NCI-H2196 treated with DMSO at 0.1 percent for 48 hours (cell line): ENCODE data around the gene KIRREL2.
A peak's percentile ranks its signal among the peaks of the same experiment; 100 is the strongest.
"Not testable (repeated sequence)": the region's sequence is repeated elsewhere in the genome, so short reads cannot be mapped to it uniquely, and the experiment has no call there.

Experiments
- DNase-seq: peaks from one replicate; lab custom pipeline; 2025; ENCODE audit not compliant: unreplicated experiment; lab: John Stamatoyannopoulos, UW

Gene KIRREL2

DNA sequence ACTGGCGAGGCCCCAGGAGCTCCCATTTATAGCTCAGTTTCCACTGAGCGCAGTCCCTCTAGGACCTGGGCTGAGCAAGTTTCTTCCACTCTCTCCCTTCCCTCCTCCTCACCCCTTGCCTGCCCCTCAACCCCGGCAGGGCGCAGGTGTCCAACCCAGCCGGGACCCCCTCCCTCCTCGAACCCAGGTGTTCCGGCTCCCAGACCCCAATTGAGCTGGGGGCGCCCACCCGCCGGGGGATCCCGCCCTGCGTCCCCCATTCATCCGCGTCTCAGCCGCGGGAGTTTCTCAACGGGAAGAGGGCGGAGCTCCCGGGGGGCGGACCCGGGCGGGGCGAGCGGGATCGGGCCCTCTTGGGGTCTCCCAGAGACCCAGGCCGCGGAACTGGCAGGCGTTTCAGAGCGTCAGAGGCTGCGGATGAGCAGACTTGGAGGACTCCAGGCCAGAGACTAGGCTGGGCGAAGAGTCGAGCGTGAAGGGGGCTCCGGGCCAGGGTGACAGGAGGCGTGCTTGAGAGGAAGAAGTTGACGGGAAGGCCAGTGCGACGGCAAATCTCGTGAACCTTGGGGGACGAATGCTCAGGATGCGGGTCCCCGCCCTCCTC, at the start of gene KIRREL2:
TSS of gene KIRREL2 (plus strand) at position 366 of the 604 bp plus-strand sequence. CDS start at position 575, 209 bp downstream.
- no peak for DNase-seq

DNA sequence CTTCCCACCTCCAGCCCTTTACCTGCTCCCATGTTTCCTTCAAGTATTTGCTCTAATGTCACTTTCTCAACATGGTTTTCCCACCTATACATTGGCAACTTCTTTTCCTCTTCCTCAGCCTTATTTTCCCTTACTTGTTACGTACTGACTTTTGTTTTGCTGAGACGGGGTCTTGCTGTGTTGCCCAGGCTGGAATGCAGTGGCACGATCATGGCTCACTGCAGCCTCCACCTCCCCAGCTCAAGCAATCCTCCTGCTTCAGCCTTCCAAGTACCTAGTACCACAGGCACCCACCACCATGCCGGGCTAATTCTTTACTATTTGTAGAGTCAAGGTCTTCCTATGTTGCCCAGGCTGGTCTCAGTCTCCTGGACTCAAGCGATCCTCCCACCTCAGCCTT, 49.1 kb upstream of the KIRREL2 start:
- no peak for DNase-seq

DNA sequence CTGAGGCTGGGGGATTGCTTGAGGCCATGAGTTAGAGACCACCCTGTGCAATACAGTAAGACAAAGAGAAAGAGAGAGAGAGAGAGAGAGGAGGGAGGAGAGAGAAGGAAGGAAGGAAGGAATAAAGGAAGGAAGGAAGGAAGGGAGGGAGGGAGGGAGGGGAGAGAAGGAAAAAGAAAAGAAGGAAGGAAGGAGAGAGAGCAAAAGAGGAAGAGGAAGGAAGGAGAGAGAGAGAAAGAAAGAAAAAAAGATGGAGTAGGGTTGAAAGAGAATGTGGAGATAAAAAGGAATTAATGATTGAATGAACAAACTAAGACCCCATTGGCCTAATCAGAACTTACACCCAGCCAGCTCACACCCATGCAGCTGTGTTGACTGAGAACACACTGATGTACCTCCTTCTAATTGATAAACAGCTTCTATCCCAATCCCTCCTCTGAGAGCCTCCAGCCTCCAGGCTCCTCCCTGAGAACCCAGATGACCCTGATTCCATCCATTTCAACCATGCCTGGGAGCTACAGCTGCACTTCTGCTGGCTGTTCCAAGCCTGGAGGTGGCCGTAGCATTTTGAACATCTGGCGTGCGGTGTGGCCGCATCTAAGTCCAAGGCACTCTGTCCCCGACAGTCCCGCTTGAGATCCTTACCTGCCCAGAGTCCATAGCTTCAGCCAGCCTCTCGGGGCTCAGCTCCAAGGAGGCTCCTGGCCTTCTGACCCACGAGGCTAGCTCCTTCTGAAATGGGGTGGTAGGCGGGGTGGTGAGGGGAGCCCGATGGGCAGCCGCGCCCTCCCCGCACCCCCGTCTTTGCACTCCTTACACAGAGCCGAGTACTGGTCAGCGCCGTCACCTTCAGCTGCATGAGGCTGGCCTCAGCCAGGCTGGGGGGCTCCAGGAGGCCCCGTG, 45.1 kb upstream of the KIRREL2 start:
- DNase-seq, result no peak

DNA sequence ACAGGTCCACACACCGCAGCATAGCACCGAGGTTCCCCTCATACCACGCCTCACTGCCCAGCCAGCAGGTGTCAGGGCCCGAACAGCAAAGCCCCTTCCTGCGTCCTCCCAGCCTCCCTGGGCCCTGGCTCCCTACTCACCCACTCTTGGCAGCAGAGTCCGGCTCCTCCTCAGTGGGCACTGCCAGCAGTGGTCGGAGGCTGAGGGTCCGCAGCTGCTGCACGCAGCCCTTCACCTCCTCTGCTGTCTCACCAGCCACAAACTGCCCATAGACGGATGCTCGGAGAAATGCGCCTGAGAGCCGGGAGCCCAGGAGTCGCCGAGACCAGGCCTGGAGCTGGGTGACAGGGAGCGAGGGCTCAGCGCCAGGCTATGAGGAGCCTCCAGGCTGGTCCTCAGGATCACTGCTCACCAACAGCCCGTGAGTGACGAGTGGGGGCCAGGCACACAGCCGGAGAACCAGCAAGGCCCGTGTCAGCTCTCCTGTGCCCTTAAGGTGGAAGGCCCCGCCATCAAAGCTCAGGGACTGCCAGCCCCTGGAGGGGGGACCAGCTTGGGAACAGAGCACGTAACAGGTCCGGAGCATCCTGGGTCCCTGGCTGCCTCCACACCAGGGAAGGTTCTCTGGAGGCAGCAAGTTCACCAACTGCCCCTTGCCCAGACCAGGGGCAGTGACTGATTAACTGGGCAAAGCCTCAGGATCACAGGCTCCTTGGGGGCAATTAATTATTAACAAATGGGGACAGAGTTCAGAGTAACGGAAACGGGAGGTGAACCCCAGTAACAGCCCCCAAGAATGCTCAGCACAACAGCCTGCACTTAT, 44.3 kb upstream of the KIRREL2 start, which contains the start of gene PRODH2:
TSS of gene PRODH2 (minus strand) at position 626 of the 823 bp plus-strand sequence. CDS start at position 586, 40 bp downstream.
- DNase-seq, result no peak

DNA sequence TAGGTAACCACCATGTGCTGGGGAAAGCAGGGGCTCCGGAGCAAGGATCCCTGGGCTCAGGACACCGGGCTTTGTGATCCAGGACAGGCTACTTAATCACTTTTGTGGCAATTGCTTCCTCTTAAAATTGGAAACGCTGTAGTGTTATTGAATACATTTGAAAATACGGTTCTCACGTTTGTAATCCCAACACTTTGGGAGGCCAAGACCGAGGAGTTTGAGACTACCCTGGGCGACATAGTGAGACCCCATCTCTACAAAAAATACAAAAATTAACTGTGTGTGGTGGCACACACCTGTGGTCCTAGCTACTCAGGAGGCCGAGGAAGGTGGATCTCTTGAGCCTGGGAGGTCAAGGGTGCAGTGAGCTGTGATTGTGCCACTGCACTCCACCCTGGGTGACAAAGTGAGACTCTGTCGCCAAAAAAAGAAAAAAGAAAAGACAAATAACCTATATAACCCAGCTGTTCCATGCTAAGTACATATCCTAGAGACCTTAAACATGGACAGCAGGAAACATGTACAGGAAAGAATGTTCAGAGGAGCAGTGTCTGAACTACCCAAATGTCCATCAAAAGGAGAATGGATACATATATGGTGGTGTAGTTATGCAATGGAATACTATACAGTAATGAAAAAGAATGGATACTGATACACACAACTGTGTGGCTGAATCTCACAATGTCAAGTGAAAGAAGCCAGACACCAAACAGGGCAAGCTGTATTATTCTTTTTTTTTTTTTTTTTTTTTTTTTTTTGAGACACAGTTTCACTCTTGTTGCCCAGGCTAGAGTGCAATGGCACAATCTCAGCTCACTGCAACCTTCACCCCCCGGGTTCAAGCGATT, 43.4 kb upstream of the KIRREL2 start:
- no peak for DNase-seq

DNA sequence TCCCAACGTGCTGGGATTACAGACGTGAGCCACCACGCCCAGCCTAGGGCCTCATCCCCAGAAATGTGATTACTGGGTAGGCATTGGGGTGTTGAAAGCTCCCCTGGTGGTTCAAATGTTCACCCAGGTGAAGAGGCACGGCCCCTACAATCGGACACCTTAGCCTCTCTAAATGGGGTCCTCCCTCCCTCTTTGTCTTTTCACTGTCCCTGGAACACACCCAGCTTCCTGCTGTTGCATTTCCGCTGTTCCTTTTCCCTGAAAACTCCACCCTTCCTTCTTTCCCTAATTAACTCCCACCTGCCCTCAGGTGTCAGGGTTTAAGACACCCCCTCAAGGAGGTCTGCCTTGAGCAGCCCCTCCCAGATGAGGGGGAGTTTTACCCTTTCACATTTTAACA, 40.4 kb upstream of the KIRREL2 start:
- DNase-seq, result no peak

DNA sequence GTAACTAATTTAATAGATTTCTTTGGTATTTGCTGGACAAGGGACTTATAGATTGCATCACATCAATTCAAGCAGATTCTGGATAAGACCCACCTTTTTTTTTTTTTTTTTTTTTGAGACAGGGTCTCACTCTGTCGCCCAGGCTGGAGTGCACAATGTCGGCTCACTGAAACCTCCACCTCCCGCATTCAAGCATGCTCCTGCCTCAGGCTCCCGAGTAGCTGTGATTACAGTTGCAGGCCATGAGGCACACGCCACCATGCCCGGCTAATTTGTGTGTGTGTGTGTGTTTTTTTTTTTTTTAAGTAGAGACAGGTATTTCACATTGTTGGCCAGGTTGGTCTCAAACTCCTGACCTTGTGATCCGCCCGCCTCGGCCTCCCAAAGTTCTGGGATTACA, 39.9 kb upstream of the KIRREL2 start:
- no peak for DNase-seq

DNA sequence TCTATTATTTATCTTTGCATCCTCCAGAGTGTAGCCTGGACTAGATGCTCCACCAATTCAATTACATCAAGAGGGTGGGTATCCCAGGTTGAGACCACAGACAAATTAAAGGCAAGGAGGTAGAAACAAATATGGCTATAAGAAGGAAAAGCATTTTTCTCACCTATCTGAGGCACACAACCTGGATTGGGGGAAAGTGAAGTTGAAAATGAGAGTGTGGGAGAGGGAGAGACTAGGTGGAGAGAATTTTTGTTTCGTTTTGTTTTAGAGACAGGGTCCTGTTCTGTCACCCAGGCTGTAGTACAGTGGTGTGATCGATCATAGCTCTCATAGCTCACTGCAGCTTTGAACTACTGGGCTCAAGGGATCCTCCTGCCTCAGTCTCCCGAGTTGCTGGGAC, 38.3 kb upstream of the KIRREL2 start:
- DNase-seq, result no peak

DNA sequence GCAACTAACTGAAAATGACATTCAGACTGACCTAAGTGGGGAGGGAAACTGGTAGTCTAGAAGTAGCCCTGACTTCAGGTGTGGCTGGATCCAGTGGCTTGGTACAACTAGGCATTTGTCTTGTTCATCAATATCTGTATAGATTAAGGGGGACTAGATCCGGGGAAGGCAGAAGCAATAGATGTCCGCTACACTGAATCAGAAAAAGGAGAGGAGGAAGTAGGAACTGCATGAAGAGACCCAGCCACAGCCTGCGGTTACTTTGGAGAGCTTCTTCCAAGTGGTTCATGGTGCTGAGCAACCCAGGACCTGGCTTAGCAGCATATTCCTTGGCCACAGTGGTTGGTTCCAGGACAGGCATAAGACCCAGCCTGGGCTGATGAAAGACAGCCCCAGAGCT, 34.1 kb upstream of the KIRREL2 start:
- no peak for DNase-seq

DNA sequence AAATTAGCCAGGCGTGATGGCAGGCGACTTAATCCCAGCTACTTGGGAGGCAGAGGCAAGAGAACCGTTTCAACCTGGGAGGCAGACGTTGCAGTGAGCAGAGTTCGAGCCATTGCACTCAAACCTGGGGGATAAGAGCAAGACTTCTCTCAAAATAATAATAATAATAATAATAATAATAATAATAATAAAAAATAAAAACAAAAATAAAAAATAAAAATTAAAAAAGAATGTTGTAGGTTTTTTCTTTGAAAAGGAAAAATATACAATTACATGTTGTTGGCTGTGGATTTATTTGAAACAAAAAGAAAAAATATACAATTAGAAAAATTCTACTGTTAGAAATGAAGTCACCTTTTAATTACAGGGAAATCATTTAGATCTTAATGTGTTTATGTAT, 32.6 kb upstream of the KIRREL2 start:
- no peak for DNase-seq

DNA sequence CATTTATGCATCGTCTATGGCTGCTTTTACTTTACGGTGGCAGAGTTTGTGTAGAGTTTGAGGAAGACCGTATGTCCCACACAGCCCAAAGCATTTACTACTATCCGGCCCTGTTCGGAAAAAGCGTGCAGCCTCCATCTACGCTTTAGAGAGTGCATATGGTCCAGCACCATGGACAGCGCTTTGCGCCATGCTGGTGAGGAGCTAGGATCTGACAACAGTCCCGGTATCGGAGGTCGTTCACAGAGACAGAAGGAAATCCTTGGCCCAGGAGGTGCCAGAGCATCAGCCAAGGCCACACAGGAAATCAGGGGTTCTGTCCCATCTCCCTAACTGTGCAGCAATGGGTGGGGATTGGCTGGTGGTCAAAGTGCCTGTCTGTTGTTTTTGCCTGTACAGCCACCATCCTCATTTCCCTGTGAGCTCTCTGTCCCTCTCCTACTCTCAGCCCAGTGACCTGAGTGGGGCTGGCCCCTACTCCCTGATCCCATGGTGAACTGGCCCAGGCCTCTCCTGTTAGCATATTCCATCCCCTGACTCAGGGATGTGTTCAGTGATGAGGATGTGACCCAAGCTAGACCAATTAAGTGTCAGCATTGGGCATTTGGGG, 27.9 kb upstream of the KIRREL2 start:
- DNase-seq, result no peak

DNA sequence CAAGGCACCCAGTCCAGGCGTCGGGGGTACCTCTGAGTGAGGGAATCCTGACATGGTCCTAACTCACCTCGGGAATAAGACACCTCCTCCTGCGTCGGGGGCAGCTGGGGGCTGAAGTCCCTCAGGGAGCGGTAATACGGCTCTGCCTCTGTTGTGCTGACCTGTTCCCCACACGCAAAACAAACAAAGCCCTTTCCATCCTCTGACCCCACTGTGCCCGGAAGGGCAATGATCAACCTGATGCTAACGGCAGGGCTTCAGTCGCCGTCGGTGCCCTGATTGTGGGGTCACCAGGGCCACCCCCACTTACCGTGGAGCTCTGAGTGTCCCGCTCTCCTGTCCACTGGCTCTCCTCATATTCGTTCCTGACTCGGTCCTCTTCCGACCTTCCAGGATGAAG, 25.7 kb upstream of the KIRREL2 start:
- DNase-seq, result no peak

DNA sequence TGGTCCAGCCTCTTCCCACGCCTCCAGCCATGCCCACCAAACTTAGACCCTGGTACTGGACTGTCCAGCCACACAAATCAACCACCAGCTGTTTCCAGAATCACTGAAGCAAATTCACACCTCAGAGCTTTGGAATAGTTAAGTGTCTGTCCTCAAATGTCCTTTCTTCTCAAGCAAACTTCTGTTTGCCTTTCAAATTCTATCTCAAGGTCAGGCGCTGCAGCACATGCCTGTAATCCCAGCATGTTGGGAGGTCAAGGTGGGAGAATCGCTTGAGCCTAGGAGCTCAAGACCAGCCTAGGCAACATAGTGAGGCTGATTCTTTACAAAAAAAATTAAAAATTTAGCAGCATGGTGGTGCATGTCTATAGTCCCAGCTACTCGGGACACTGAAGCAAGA, 24.7 kb upstream of the KIRREL2 start:
- no peak for DNase-seq

DNA sequence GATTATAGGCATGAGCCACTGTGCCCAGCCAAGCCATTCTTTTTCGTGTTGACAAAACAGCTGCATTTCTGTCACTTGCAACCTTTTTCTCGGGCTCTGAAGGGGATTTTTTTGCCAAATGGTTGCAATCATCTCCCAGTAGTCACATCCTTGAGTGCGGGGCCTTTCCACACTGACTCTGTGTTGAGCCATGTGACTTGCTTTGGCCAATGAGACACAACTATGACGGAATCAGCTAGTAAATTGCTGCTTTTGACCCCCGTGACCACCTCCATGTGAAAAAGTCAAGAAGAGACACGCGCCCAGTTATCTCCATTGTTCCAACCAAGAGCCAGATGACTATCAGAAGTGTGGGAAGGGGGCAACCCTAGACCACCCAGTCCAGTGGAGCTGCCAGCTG, 22.7 kb upstream of the KIRREL2 start:
- DNase-seq, result no peak

DNA sequence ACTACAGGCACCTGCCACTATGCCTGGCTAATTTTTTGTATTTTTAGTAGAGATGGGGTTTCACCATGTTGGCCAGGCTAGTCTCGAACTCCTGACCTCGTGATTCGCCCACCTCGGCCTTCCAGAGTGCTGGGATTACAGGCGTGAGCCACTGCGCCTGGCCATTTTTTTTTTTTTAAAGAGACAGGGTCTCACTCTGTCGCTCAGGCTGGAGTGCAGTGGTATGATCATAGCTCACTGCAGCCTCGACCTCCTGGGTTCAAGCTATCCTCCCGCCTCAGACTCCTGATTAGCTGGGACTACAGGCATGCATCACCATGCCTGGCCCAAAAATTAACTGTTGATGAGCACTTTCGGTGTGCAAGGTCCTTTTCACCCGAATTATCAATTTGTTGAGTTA, 20.6 kb upstream of the KIRREL2 start:
- DNase-seq, result not testable (repeated sequence)

DNA sequence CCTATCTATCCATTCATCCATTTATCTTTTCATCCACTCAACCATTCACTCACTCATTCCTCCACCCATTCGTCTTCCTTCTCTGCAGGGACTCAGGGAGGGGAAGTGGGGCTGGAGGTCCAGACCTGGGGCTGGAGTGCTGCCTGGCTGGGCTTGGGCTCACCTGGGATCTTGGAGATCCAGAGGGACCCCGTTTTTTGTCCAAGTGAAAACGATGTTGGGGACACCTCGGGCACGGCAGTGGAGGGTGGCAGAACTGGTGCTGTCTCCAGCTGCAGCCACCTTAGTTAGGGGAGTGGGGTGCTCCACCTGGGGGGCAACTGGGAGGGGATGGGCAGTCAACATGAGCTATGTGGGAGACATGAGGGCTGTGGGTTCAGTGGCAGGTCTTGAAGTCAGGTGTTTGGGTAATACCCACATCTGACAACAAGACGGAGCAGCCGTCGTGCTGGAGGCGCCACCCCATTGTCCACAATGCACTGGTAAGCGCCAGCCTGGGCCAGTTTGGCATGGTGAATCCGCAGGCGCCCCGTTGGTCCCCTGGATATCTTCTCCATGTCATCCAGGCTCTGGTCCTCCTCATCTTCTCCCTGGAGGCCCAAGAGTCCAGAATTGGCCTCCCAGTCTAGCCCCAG, 14.6 kb upstream of the KIRREL2 start:
- no peak for DNase-seq

DNA sequence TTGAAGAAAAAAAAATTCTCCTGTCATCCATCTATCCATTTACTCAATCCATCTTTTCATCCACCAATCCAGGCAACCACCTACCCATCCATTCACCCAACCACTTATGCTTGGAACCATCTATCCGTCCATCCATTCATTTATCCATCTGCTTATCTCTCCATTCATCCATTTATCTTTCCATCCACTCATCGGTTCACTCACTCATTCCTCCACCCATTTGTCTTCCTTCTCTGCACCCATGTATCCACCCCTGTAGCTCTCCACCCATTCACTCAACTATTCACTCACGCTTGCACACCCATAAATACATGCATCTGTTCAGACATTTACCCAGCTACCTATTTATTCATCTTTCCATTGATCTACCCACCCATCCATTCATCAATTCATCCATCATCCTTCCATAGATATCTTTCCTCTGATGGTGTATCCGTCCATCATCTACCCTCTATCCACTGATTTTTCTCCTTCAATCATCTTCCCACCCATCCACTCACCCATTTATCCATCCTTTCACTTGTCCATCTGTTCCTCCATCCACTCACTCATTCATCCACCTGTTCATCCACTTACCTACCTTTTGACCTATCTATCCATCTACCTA, 13.9 kb upstream of the KIRREL2 start:
- no peak for DNase-seq

DNA sequence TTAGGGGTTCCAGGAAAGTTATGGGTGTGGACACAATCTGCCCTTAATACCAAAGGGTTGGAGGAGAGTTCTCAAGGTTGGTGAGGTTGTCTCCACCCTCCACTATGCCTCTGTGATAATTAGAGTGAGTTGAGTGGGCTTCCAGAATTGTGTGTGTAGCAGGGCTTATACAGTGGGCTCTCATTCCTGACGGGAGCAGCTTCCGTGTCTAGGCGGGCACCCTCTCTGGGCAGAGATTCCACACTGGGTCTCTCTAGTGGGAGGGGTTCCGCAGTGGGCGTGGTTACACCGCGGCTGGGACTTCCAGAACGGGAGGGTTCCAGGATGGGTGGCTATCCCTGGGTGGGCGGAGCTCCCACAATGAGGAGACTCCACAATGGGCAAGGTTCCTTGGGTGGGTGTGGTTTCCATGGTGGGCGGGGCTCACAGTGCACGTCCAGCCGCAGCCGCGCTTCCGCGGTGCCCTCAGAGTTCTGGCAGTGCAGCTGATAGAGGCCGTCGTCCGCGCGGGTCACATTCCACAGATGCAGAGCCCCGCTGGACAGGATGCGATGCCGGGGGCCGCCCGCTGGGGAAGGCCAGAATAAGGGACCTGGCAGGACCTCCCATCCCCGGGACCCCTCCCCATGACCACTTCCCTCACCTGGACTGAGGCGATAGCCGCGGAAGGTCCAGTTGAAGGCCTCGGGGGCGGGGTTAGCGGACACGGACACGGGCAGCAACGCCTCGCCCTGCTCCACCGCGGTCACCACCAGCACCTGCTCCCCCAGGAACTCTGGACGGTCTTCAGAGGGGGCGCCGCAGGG, 12.8 kb upstream of the KIRREL2 start:
- DNase-seq, result peak; percentile 20
